Prostate gland (tissue), 2 donors: ENCODE results near the gene GNPAT.

Source experiments
- CTCF ChIP-seq, 4 experiments: fragments of 200-600 bp in 2 of 4; fragments of 450-650 bp in 2 of 4; sonication (generic) in 2 of 4; IDR thresholded peaks; 1 replicate in 3 of 4; 2 replicates in 1 of 4; pipeline ENCODE4 v1.5.1; 2016 to 2019; ENCODE audit warnings: antibody characterized with exemption in 4 of 4, mild to moderate bottlenecking in 2 of 4, moderate library complexity in 2 of 4
- POLR2AphosphoS5 ChIP-seq: sonication (generic); formaldehyde crosslinking; IDR thresholded peaks from one replicate; pipeline ENCODE4 v1.6.1; 2017; ENCODE audit warnings: antibody characterized with exemption

- no peak for TF ChIP-seq POLR2AphosphoS5
- TF ChIP-seq CTCF (IDR thresholded peaks at IDR 0.05) = no peak
Observed at GRCh38 chr1:231192620-231193163, 48.3 kb upstream of the GNPAT start.
